Renal cortical epithelial cell (primary cell): ENCODE data around the gene TYMP. TPM values are rescaled to one million over a fixed set of nuclear protein-coding genes. Genes with fewer than 3 reads are reported as not detected.

Experiments used
- DNase-seq: peaks from one replicate; pipeline ENCODE4 v3.0.0-alpha.2; 2011; ENCODE audit warnings: low read depth
- total RNA-seq: library from RNA; depleted of rRNA; stranded (reverse); fragments of >200 nt; gene quantifications from 2 replicates; pipeline ENCODE4 v1.2.3, GENCODE V29; 2014

TYMP gene
- total RNA-seq, 1 donor from 2014 or later = 55.0 TPM

GRCh38 chr22:50542416-50542927 lies 12.7 kb upstream of the TYMP start:
- DNase-seq = no peak

- peak; percentile 87 for DNase-seq
Measured at GRCh38 chr22:50541667-50542026, 11.8 kb upstream of the TYMP start.

GRCh38 chr22:50540381-50540780 lies 10.6 kb upstream of the TYMP start:
- no peak for DNase-seq

GRCh38 chr22:50537765-50538164 lies 8.0 kb upstream of the TYMP start:
- no peak for DNase-seq

- DNase-seq = no peak
Measured at GRCh38 chr22:50536226-50536625, 6.4 kb upstream of the TYMP start.

GRCh38 chr22:50535113-50535512 lies 5.3 kb upstream of the TYMP start:
- no peak for DNase-seq

- peak; percentile 79 for DNase-seq
Measured at GRCh38 chr22:50533856-50534711, 4.3 kb upstream of the TYMP start.

- no peak for DNase-seq
Measured at GRCh38 chr22:50532824-50533796, 3.3 kb upstream of the TYMP start.

- peak; percentile 48 for DNase-seq
Measured at GRCh38 chr22:50531962-50532674, 2.3 kb upstream of the TYMP start.

- DNase-seq = no peak
Measured at GRCh38 chr22:50531546-50531961, 1.7 kb upstream of the TYMP start.

- peak; percentile 72 for DNase-seq
Measured at GRCh38 chr22:50530877-50531545, 1.2 kb upstream of the TYMP start.

- DNase-seq = no peak
Measured at GRCh38 chr22:50530580-50530876, 716 bp upstream of the TYMP start.

- no peak for DNase-seq
Measured at GRCh38 chr22:50529416-50529896, 356 bp downstream of the TYMP start.

- no peak for DNase-seq
Measured at GRCh38 chr22:50528682-50529415, 963 bp downstream of the TYMP start.

GRCh38 chr22:50527921-50528681 lies 1.7 kb downstream of the TYMP start:
- no peak for DNase-seq

GRCh38 chr22:50526834-50527801 lies 2.7 kb downstream of the TYMP start:
- DNase-seq = peak; percentile 47

GRCh38 chr22:50526108-50526833 lies 3.5 kb downstream of the TYMP start:
- no peak for DNase-seq

- DNase-seq = no peak
Measured at GRCh38 chr22:50525858-50526107, 4.0 kb downstream of the TYMP start.
